ENCODE results near the gene MT1A.
A peak's percentile ranks its signal among the peaks of the same experiment; 100 is the strongest.

GRCh38 chr16:56647641-56648431 is 9.4 kb downstream of the MT1A start:
- TF ChIP-seq CTCF (IDR thresholded peaks at IDR 0.05; ENCODE audit: insufficient read depth, low read depth, low read length) (no peak), EZH2 (IDR thresholded peaks at IDR 0.05; ENCODE audit: insufficient read depth, low read length) (peak; percentile 73)
